GM12878 (cell line): Measurements from ENCODE around the gene DTNBP1. TPM values are rescaled to one million over a fixed set of nuclear protein-coding genes. Genes with fewer than 3 reads are reported as not detected.
"Not testable (repeated sequence)": the region's sequence is repeated elsewhere in the genome, so short reads cannot be mapped to it uniquely, and the experiment has no call there.

Experiments used
- ATAC-seq: fragments of 200-7000 bp; cut with Tn5 transposase; 3 replicates; pipeline ENCODE4 v1.9.1; 2020; ENCODE audit warnings: mild to moderate bottlenecking, moderate library complexity
- BruUV-seq: library from RNA; stranded (reverse); fragments of 400-500 nt; replicated peaks from 2 replicates; lab custom pipeline; 2021; lab: Mats Ljungman, UMichigan
- CTCF ChIA-PET: fragments of 300-600 bp; sonication (Branson Sonifier 250); formaldehyde crosslinking; extraction: SDS; loops from one replicate; lab custom pipeline; 2021; ENCODE audit warnings: inconsistent platforms; lab: Yijun Ruan, JAX
- POLR2A ChIA-PET: fragments of 350-600 bp; formaldehyde crosslinking; extraction: SDS; loops from one replicate; lab custom pipeline; 2021; ENCODE audit warnings: inconsistent platforms; lab: Charles Lee
- RAD21 ChIA-PET: fragments of 300-600 bp; sonication (Branson Sonifier 250); formaldehyde crosslinking; loops from one replicate; lab custom pipeline; 2023; ENCODE audit warnings: antibody characterized with exemption; ENCODE audit not compliant: unreplicated experiment; lab: Charles Lee
- SMC1A ChIA-PET: fragments of 300-600 bp; sonication (Branson Sonifier 250); formaldehyde crosslinking; loops from one replicate; lab custom pipeline; 2023; ENCODE audit not compliant: unreplicated experiment, uncharacterized antibody; lab: Charles Lee
- DNase-seq: peaks from one replicate; pipeline ENCODE4 v3.0.0-alpha.2; 2011; ENCODE audit warnings: low read depth, low spot score
- FAIRE-seq: peaks from 3 replicates; lab custom pipeline; 2011; peaks lifted over from hg19 to GRCh38; lab: Jason Lieb, UNC
- H2AFZ ChIP-seq: 2 replicates; pipeline ENCODE4 v1.6.0; 2011; ENCODE audit warnings: low read depth, low read length, control low read depth; ENCODE audit not compliant: control insufficient read depth
- H3K27ac ChIP-seq: 2 replicates; pipeline ENCODE4 v1.5.1; 2011; ENCODE audit warnings: control low read depth; ENCODE audit not compliant: control insufficient read depth, insufficient read depth
- H3K27me3 ChIP-seq, 2 experiments: replicated peaks in 1 of 2; 2 replicates each; pipeline versions ENCODE4 v1.6.0 to v1.6.1; 2011; ENCODE audit warnings: low read length in 1 of 2; ENCODE audit not compliant: control insufficient read depth in 2 of 2, insufficient read depth in 2 of 2
- H3K36me3 ChIP-seq, 2 experiments: 2 replicates each; pipeline ENCODE4 v1.5.1; 2011; ENCODE audit warnings: low read length in 1 of 2; ENCODE audit not compliant: control insufficient read depth in 2 of 2, insufficient read depth in 2 of 2
- H3K4me1 ChIP-seq: 2 replicates; pipeline ENCODE4 v1.6.1; 2011; ENCODE audit warnings: mild to moderate bottlenecking, low read length, moderate library complexity, mixed read lengths; ENCODE audit not compliant: control insufficient read depth, insufficient read depth
- H3K4me2 ChIP-seq: 2 replicates; pipeline ENCODE4 v1.6.0; 2011; ENCODE audit warnings: control low read depth; ENCODE audit not compliant: control insufficient read depth, insufficient read depth
- H3K4me3 ChIP-seq: fragments of 200-600 bp; sonication (generic); 2 replicates; pipeline ENCODE4 v1.5.1; 2016
- H3K79me2 ChIP-seq: 2 replicates; pipeline ENCODE4 v1.6.0; 2011; ENCODE audit warnings: low read length; ENCODE audit not compliant: control insufficient read depth, insufficient read depth
- H3K9ac ChIP-seq: 2 replicates; pipeline ENCODE4 v1.8.0; 2011; ENCODE audit warnings: low read length, control low read depth, mixed read lengths; ENCODE audit not compliant: control insufficient read depth, insufficient read depth
- H3K9me3 ChIP-seq: replicated peaks from 3 replicates; pipeline ENCODE4 v1.5.1; 2011; ENCODE audit warnings: mild to moderate bottlenecking, low read length; ENCODE audit not compliant: control insufficient read depth, insufficient read depth
- H4K20me1 ChIP-seq: 2 replicates; pipeline ENCODE4 v1.6.0; 2011; ENCODE audit not compliant: control insufficient read depth, insufficient read depth
- CBX5 ChIP-seq: sonication (generic); IDR thresholded peaks from 2 replicates; pipeline ENCODE4 v1.6.1; 2016; ENCODE audit warnings: low read depth, moderate library complexity, mild to moderate bottlenecking, inconsistent platforms
- GATAD2B ChIP-seq: fragments of 450-650 bp; conservative IDR thresholded peaks from 2 replicates; pipeline ENCODE4 v1.6.1; 2017; ENCODE audit warnings: low read depth, mild to moderate bottlenecking, moderate library complexity
- IKZF2 ChIP-seq, 2 experiments: fragments of 450-650 bp; IDR thresholded peaks; 2 replicates each; pipeline ENCODE4 v1.6.1; 2017; ENCODE audit warnings: mild to moderate bottlenecking in 2 of 2, moderate library complexity in 2 of 2
- KDM1A ChIP-seq: fragments of 200-600 bp; sonication (generic); IDR thresholded peaks from 2 replicates; pipeline ENCODE4 v1.6.1; 2016; ENCODE audit warnings: borderline replicate concordance
- MTA3 ChIP-seq: IDR thresholded peaks from 2 replicates; pipeline ENCODE4 v1.6.1; 2012; ENCODE audit warnings: low read length, inconsistent platforms, borderline replicate concordance
- NR2C2 ChIP-seq: IDR thresholded peaks from 2 replicates; pipeline ENCODE4 v1.6.1; 2011; ENCODE audit warnings: borderline replicate concordance, low read depth; ENCODE audit not compliant: control insufficient read depth, insufficient read length
- ZNF274 ChIP-seq: IDR thresholded peaks from one replicate; pipeline ENCODE4 v1.8.0; 2011; ENCODE audit not compliant: insufficient read length, insufficient read depth
- ZSCAN29 ChIP-seq: fragments of 450-650 bp; IDR thresholded peaks from 2 replicates; pipeline ENCODE4 v1.6.1; 2017; ENCODE audit warnings: mild to moderate bottlenecking, moderate library complexity
- WGBS: methylation state at CpG from one replicate; pipeline ENCODE4 v1.1.6; 2016; ENCODE audit warnings: low lambda C conversion rate; ENCODE audit not compliant: insufficient replicate concordance, insufficient coverage; ENCODE audit errors: missing lambda C conversion rate; 5-methylcytosine and 5-hydroxymethylcytosine counted together
- in situ Hi-C: fragments of 300-500 bp; cut with MboI; formaldehyde crosslinking; loops from 9 replicates; pipeline ENCODE4 v1.14.3; 2018; ENCODE audit warnings: mixed read lengths
- intact Hi-C: fragments of 100-400 bp; cut with micrococcal nuclease; formaldehyde crosslinking; loops from one replicate; pipeline ENCODE4 v1.14.2; 2022; ENCODE audit not compliant: unreplicated experiment
- polyA plus RNA-seq, 11 experiments: library from polyadenylated mRNA; depleted of rRNA in 4 of 11; unstranded in 6 of 11; stranded (reverse) in 5 of 11; fragments of >200 nt; fragmentation: Nextera tagmentation in 4 of 11; fragmentation: Illumina TruSeq in 1 of 11; extraction: Ambion mirVana in 4 of 11; extraction: Trizol in 1 of 11; gene quantifications; 1 replicate in 1 of 11; 2 replicates in 10 of 11; pipeline versions ENCODE4 v1.2.1 to v1.2.3, GENCODE V29; 2011 to 2016; ENCODE audit warnings: inconsistent platforms in 2 of 11, missing spikeins in 2 of 11, low read depth in 1 of 11
- total RNA-seq, 4 experiments: library from RNA; depleted of rRNA in 3 of 4; stranded (reverse); fragments of >200 nt in 3 of 4; fragmentation: Illumina TruSeq in 1 of 4; extraction: Trizol in 1 of 4; gene quantifications; 2 replicates each; pipeline versions ENCODE4 v1.2.1 to v1.2.3, GENCODE V29; 2013 to 2021
- TF ChIP-seq, protein P1 (sequence below): IDR thresholded peaks from 2 replicates; pipeline ENCODE4 v1.6.1; 2011; ENCODE audit warnings: mild to moderate bottlenecking, low read depth, low read length, moderate library complexity; ENCODE audit not compliant: insufficient replicate concordance

The DTNBP1 gene
- total and polyA plus RNA-seq, 10 of the 15 experiments (the other 5 are each of a cell fraction or from before 2014, with no cell fraction given) = 7.1 to 40.3 (median 20.1) TPM

DNA sequence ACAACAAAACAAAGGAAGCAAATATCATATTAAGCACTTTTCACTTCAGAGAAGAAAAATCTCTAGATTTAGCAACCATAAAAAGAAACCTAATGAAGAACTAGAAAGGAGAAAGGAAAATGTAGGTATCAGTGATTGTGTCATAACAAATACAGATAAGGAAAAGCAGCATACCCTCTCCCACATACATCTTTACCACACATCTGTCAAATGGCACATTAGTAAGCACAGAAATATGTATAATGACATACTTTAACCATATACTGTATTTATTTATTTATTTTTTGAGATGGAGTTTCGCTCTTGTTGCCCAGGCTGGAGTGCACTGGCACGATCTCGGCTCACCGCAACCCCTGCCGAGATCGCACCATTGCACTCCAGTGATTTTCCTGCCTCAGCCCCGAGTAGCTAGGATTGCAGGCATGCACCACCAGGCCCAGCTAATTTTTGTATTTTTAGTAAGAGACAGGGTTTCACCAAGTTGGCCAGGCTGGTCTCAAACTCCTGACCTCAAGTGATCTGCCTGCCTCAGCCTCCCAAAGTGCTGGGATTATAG, 12.7 kb downstream of the DTNBP1 start:
- BruUV-seq, in situ Hi-C loops, FAIRE-seq, H2AFZ ChIP-seq, H3K4me3 ChIP-seq, H4K20me1 ChIP-seq, H3K27me3 ChIP-seq, CTCF ChIA-PET, SMC1A ChIA-PET, H3K9ac ChIP-seq, H3K36me3 ChIP-seq, ATAC-seq, H3K9me3 ChIP-seq, H3K27ac ChIP-seq, DNase-seq, H3K4me2 ChIP-seq, intact Hi-C loops, H3K79me2 ChIP-seq: not testable (repeated sequence)
- 86% methylated on average over 7 of the region's 7 CpGs for WGBS
- RAD21 ChIA-PET = interaction anchor here (1.0 kb wide), 1 partner anchor 10 kb away, joined by 3 read pairs; no protein-coding TSS in a partner anchor
- POLR2A ChIA-PET = interaction anchor here (1.1 kb wide), 1 partner anchor 8 kb away, joined by 3 read pairs; no protein-coding TSS in a partner anchor
- peaks cover 14% of the 10 kb centered on the region for H3K4me1 ChIP-seq

DNA sequence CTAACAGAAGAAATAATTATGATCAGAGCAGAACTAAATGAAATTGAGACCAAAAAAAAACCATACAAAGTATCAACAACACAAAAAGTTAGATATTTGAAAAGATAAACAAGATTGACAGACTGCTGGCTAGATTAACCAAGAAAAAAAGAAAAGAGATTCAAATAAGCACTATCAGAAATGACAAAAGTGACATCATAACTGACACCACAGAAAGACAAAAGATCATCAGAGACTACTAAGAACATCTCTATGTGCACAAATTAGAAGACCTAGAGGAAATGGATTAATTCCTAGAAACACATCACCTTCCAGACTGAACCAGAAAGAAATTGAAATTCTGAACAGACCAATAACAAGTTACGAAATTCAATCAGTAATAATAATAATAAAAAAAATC, 17.9 kb downstream of the DTNBP1 start:
- ChIA-PET POLR2A (no interaction called here), CTCF (no interaction called here), RAD21 (no interaction called here), SMC1A (no interaction called here)
- FAIRE-seq (no peak), DNase-seq (no peak), ATAC-seq (no peak)
- no peaks in the 10 kb centered on the region; the same call in 1 of the 2 replicates for H3K79me2 ChIP-seq
- H3K4me3 ChIP-seq = no peak overlapping the region
- no peak overlapping the region for H3K9ac ChIP-seq
- H3K27ac ChIP-seq = no peak overlapping the region
- no peaks in the 10 kb centered on the region for H3K27me3 ChIP-seq
- in situ Hi-C loops = no loop called here
- peaks cover 0 to 6% of the 10 kb centered on the region in 2 experiments; a peak in 2 of 4 replicates for H3K36me3 ChIP-seq
- BruUV-seq = no TSS peak
- no peak for TF ChIP-seq ZSCAN29
- TF ChIP-seq, protein P1, sequence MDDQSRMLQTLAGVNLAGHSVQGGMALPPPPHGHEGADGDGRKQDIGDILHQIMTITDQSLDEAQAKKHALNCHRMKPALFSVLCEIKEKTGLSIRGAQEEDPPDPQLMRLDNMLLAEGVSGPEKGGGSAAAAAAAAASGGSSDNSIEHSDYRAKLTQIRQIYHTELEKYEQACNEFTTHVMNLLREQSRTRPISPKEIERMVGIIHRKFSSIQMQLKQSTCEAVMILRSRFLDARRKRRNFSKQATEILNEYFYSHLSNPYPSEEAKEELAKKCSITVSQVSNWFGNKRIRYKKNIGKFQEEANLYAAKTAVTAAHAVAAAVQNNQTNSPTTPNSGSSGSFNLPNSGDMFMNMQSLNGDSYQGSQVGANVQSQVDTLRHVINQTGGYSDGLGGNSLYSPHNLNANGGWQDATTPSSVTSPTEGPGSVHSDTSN = no peak
- no peak for TF ChIP-seq KDM1A
- TF ChIP-seq ZNF274 = no peak
- TF ChIP-seq MTA3 = no peak
- TF ChIP-seq NR2C2 = no peak
- TF ChIP-seq GATAD2B = no peak
- no peak for TF ChIP-seq CBX5
- TF ChIP-seq IKZF2 (IDR thresholded peaks at IDR 0.05) = no peak
- 100% methylated on average over 1 of the region's 1 CpG for WGBS
- no peaks in the 10 kb centered on the region for H4K20me1 ChIP-seq
- peaks cover 11% of the 10 kb centered on the region for H3K9me3 ChIP-seq
- intact Hi-C loops = no loop called here
- H2AFZ ChIP-seq = no peak overlapping the region
- H3K4me2 ChIP-seq = no peak overlapping the region
- peaks cover 4% of the 10 kb centered on the region; the same call in 1 of the 2 replicates for H3K4me1 ChIP-seq
